Skeletal muscle satellite cell (primary cell): ENCODE measurements around the gene SNTA1.
"Not testable (repeated sequence)": the region's sequence is repeated elsewhere in the genome, so short reads cannot be mapped to it uniquely, and the experiment has no call there.

ENCODE experiments used
- H3K27me3 ChIP-seq: 2 replicates; pipeline ENCODE4 v1.7.0; 2013; ENCODE audit warnings: low read length; ENCODE audit not compliant: control insufficient read depth, insufficient read depth
- H3K36me3 ChIP-seq: 2 replicates; pipeline ENCODE4 v1.7.0; 2013; ENCODE audit warnings: mild to moderate bottlenecking, control low read depth, low read length; ENCODE audit not compliant: insufficient read depth
- H3K4me1 ChIP-seq: 2 replicates; pipeline ENCODE4 v1.7.0; 2013; ENCODE audit warnings: low read length; ENCODE audit not compliant: control insufficient read depth, insufficient read depth
- H3K4me2 ChIP-seq: 2 replicates; pipeline ENCODE4 v1.7.0; 2013; ENCODE audit warnings: mild to moderate bottlenecking, low read length
- H3K4me3 ChIP-seq: 2 replicates; pipeline ENCODE4 v1.7.0; 2013; ENCODE audit warnings: low read length
- H3K9ac ChIP-seq: 2 replicates; pipeline ENCODE4 v1.7.0; 2013; ENCODE audit warnings: mild to moderate bottlenecking, low read depth, low read length, moderate library complexity
- H3K9me3 ChIP-seq: replicated peaks from 2 replicates; pipeline ENCODE4 v1.7.0; 2013; ENCODE audit warnings: mild to moderate bottlenecking, control low read depth, low read length

The SNTA1 gene

DNA sequence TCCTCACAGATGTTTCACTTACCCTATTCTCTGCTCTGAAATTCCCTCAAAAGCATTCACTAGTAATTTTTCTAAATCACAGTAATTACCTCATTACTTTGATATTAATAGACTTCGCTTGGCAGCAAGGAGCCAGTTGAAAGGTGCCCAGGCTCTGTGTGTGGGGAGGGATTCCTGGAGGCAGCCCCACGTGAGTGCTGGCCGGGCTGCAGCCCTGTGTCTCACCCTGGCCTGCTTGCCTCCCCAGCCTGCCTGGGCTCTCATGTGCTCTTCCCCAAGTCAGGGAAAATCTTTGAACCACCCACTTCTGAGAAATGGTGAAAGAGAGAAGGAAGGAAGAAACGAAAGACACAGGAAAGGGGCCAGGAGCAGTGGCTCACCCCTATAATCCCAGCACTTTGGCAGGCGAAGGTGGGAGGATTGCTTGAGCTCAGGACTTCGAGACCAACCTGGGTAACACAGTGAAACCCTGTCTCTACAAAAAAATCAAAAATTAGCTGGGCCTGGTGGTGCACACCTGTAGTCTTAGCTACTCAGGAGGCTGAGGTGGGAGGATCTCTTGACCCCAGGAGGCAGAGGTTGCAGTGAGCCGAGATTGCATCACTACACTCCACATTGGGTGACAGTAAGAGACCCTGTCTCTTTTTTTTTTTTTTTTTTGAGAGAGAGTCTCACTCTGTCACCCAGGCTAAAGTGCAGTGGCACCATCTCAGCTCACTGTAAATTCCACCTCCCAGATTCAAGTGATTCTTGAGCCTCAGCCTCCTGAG is 20.0 kb upstream of the SNTA1 start:
- Histone ChIP-seq H3K9ac (no peak overlapping the region), H3K36me3 (no peaks in the 10 kb centered on the region), H3K4me3 (no peak overlapping the region), H3K4me1 (no peaks in the 10 kb centered on the region), H3K27me3 (peaks cover 42% of the 10 kb centered on the region), H3K9me3 (no peaks in the 10 kb centered on the region), H3K4me2 (no peak overlapping the region)

- Histone ChIP-seq H3K4me3 (no peak overlapping the region), H3K4me2 (no peak overlapping the region), H3K9ac (no peak overlapping the region), H3K27me3 (peaks cover 35% of the 10 kb centered on the region), H3K36me3 (no peaks in the 10 kb centered on the region), H3K4me1 (no peaks in the 10 kb centered on the region), H3K9me3 (no peaks in the 10 kb centered on the region)
Observed at GRCh38 chr20:33460711-33461110, 17.1 kb upstream of the SNTA1 start.

DNA sequence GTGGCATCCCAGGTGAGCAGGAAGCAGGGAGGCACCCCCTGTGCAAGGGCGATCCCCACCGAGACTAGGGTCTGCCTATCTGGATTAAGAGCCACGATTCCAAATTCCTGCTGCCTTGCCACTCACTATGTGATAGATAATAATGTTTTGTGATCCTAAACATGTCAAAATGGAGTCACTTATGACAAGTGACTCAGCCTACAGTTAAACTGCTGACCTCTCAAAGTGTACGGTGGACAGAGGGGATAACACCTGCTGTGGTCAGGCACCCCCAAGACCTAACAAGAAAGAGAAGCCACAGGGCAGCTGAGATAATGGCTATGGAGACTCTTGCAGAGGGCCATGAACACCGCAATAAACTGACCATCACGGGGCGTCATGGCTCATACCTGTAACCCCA is 16.0 kb upstream of the SNTA1 start:
- no peaks in the 10 kb centered on the region for H3K9me3 ChIP-seq

DNA sequence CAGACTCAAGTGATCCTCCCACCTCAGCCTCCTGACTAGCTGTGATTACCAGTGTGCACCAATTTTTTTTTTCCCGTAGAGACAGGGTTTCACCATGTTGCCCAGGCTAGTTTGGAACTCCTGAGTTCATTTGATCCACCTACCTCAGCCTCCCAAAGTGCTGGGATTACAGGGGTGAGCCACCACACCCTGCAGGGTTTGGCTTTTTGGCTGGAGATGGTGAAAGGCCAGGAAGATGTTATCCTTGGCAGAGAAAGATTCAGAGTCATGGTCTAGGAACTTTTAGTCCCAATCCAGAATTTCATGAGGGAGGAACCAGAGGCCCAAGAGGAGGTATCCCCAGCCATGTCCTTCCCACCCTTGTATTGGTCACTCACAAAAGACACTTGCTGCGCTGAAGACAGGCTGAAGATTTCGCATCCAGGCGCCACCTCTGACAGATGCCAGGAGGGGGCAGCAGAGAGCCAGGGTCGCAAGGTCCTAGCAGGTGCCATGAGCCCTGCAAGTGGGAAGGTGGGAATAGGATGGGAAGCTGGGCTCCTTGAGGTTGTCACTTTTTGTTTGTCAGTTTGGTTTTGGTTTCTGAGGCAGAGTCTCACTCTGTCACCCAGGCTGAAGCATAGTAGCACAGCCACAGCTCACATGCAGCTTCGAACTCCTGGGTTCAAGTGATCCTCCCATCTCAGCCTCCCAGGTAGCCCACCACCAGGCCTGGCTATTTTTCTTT is 13.5 kb upstream of the SNTA1 start:
- not testable (repeated sequence) for H3K36me3 ChIP-seq, H3K9me3 ChIP-seq, H3K9ac ChIP-seq, H3K4me1 ChIP-seq, H3K4me2 ChIP-seq, H3K4me3 ChIP-seq
- peaks cover 18% of the 10 kb centered on the region for H3K27me3 ChIP-seq

More for the DNA sequence above, 16.0 kb upstream of the SNTA1 start:
- Histone ChIP-seq H3K4me2 (no peak overlapping the region), H3K9ac (no peak overlapping the region), H3K4me1 (no peaks in the 10 kb centered on the region), H3K36me3 (no peaks in the 10 kb centered on the region), H3K27me3 (peaks cover 31% of the 10 kb centered on the region), H3K4me3 (no peak overlapping the region)

DNA sequence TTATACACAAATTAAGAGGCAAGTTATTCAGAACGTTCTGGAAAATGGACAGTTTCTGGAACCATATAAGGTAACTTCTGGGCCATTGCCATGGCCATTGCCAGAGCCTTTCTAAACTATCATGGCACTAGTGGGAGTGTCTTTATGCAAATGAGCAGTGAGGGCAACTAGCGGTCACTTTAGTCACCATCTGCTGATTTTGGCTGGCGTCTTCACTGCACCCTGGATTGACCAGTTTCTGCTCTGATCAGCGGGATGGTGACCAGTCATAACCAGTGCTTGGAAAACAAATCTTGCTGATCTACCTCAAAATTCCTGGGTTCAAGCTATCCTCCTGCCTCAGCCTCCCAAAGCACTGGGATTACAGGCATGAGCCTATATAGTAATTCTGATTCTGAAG is 7.3 kb upstream of the SNTA1 start:
- Histone ChIP-seq H3K27me3 (peaks cover 10% of the 10 kb centered on the region), H3K36me3 (no peaks in the 10 kb centered on the region), H3K9me3 (no peaks in the 10 kb centered on the region), H3K4me2 (no peak overlapping the region), H3K4me1 (no peaks in the 10 kb centered on the region), H3K9ac (no peak overlapping the region), H3K4me3 (no peak overlapping the region)

GRCh38 chr20:33445881-33446625 is 2.5 kb upstream of the SNTA1 start:
- H3K4me3 ChIP-seq, result no peak overlapping the region
- H3K9ac ChIP-seq, result no peak overlapping the region
- H3K9me3 ChIP-seq, result no peaks in the 10 kb centered on the region
- H3K4me1 ChIP-seq, result peaks cover 9% of the 10 kb centered on the region
- H3K4me2 ChIP-seq, result no peak overlapping the region
- H3K36me3 ChIP-seq, result no peaks in the 10 kb centered on the region
- H3K27me3 ChIP-seq, result peaks cover 6% of the 10 kb centered on the region

- peak overlapping the region; percentile 100 for H3K4me2 ChIP-seq
- H3K4me1 ChIP-seq, result peaks cover 9% of the 10 kb centered on the region
- no peaks in the 10 kb centered on the region for H3K9me3 ChIP-seq
- H3K36me3 ChIP-seq, result no peaks in the 10 kb centered on the region
- no peak overlapping the region for H3K9ac ChIP-seq
- H3K4me3 ChIP-seq, result peak overlapping the region; percentile 93
- H3K27me3 ChIP-seq, result peaks cover 6% of the 10 kb centered on the region
Observed at GRCh38 chr20:33444797-33445560, 1.4 kb upstream of the SNTA1 start.

GRCh38 chr20:33443006-33443511 is 504 bp downstream of the SNTA1 start:
- peak overlapping the region; percentile 93 for H3K4me3 ChIP-seq
- no peaks in the 10 kb centered on the region for H3K9me3 ChIP-seq
- H3K4me2 ChIP-seq, result peak overlapping the region; percentile 100
- H3K27me3 ChIP-seq, result peaks cover 6% of the 10 kb centered on the region
- H3K36me3 ChIP-seq, result no peaks in the 10 kb centered on the region
- peaks cover 9% of the 10 kb centered on the region for H3K4me1 ChIP-seq
- peak overlapping the region; percentile 78 for H3K9ac ChIP-seq

GRCh38 chr20:33442136-33443005 is 1.2 kb downstream of the SNTA1 start:
- Histone ChIP-seq H3K4me1 (peaks cover 14% of the 10 kb centered on the region), H3K36me3 (no peaks in the 10 kb centered on the region), H3K4me2 (peak overlapping the region; percentile 100), H3K9ac (peak overlapping the region; percentile 78), H3K27me3 (peaks cover 6% of the 10 kb centered on the region), H3K9me3 (no peaks in the 10 kb centered on the region), H3K4me3 (peak overlapping the region; percentile 93)

- Histone ChIP-seq H3K4me1 (peaks cover 14% of the 10 kb centered on the region), H3K4me2 (no peak overlapping the region), H3K9me3 (no peaks in the 10 kb centered on the region), H3K4me3 (no peak overlapping the region), H3K36me3 (no peaks in the 10 kb centered on the region), H3K9ac (no peak overlapping the region), H3K27me3 (peaks cover 2% of the 10 kb centered on the region)
Observed at GRCh38 chr20:33441142-33441955, 2.2 kb downstream of the SNTA1 start.
